ENCODE data around the gene SNURF. TPM values are rescaled to one million over a fixed set of nuclear protein-coding genes. Genes with fewer than 3 reads are reported as not detected.

SNURF gene
- total and polyA plus RNA-seq, 2 of the 4 experiments (the other 2 are of a cell fraction), result 6.5 to 8.1 TPM

GRCh38 chr15:24940236-24940635 lies 14.6 kb upstream of the SNURF start:
- Histone ChIP-seq H3K27me3 (ENCODE audit: control insufficient read depth, insufficient read depth, low read length) (no peaks in the 10 kb centered on the region), H3K14ac (replicated peaks; ENCODE audit: low read depth, low read length) (no peak overlapping the region), H4K8ac (ENCODE audit: low read depth in 2 of 2, low read length in 2 of 2) (no peak overlapping the region), H3K4ac (ENCODE audit: low read depth, low read length) (no peak overlapping the region), H3K36me3 (ENCODE audit: control insufficient read depth, insufficient read depth, low read length) (no peaks in the 10 kb centered on the region), H3K4me3 (ENCODE audit: insufficient read depth, low read depth, low read length) (no peak overlapping the region), H3K4me2 (ENCODE audit: low read depth, low read length) (no peak overlapping the region), H2AFZ (replicated peaks; ENCODE audit: low read length, poor library complexity) (no peak overlapping the region), H2AK9ac (replicated peaks; ENCODE audit: low read depth, low read length, poor library complexity) (no peak overlapping the region), H3K23ac (ENCODE audit: low read depth, low read length) (no peak overlapping the region), H3K56ac (ENCODE audit: extremely low read depth, insufficient read depth, low read length) (no peak overlapping the region), H4K20me1 (ENCODE audit: insufficient read depth, low read length) (no peaks in the 10 kb centered on the region), H3K4me1 (ENCODE audit: control insufficient read depth, insufficient read depth, low read length) (no peaks in the 10 kb centered on the region; the same call in 1 of the 2 replicates), H4K91ac (ENCODE audit: insufficient read depth, low read depth, low read length) (no peak overlapping the region), H3K79me1 (ENCODE audit: low read depth in 1 of 2, low read length in 2 of 2) (no peaks in the 10 kb centered on the region; a peak in 1 of 4 replicates), H2BK120ac (ENCODE audit: low read depth, low read length) (no peak overlapping the region), H3K9me3 (ENCODE audit: control insufficient read depth, insufficient read depth, low read length) (no peaks in the 10 kb centered on the region), H3K9me1 (ENCODE audit: insufficient read depth, low read length) (no peaks in the 10 kb centered on the region), H3K27ac (ENCODE audit: insufficient read depth, low read length) (no peak overlapping the region), H3K9ac (ENCODE audit: low read depth, low read length) (no peak overlapping the region), H3K18ac (ENCODE audit: low read depth, low read length) (no peak overlapping the region), H2BK15ac (ENCODE audit: low read depth, low read length) (no peak overlapping the region), H4K5ac (ENCODE audit: low read depth, low read length) (no peak overlapping the region), H2AK5ac (ENCODE audit: low read depth, low read length) (no peak overlapping the region), H2BK5ac (ENCODE audit: low read depth, low read length, poor library complexity, severe bottlenecking) (no peak overlapping the region), H2BK20ac (ENCODE audit: low read depth, low read length) (no peak overlapping the region)
- ATAC-seq (ENCODE audit: low read depth) (no peak), DNase-seq (no peak)
- dilution Hi-C loops (cut with HindIII; ENCODE audit: low sequenced_read_pairs, unreplicated experiment), result no loop called here
- in situ Hi-C loops (cut with MboI; ENCODE audit: low sequenced_read_pairs), result no loop called here
- CTCF ChIA-PET, result interaction anchor here (0.7 kb wide), 1 partner anchor 14 kb away, joined by 3 read pairs; no protein-coding TSS in a partner anchor
- no CpG with 5 or more reads among the region's 2 CpGs for WGBS, 2 experiments (ENCODE audit: extremely low coverage in 2 of 2, insufficient read length in 1 of 2)
- BruUV-seq (replicated peaks), result no TSS peak
- intact Hi-C loops (cut with micrococcal nuclease), result no loop called here
- TF ChIP-seq USF2 (IDR thresholded peaks at IDR 0.05; ENCODE audit: low read depth, low read length) (no peak), BHLHE40 (IDR thresholded peaks at IDR 0.05; ENCODE audit: low read depth, low read length) (no peak), RAD21 (IDR thresholded peaks at IDR 0.05; ENCODE audit: low read length) (no peak), RFX5 (IDR thresholded peaks at IDR 0.05; ENCODE audit: low read depth, low read length) (no peak), ELK1 (IDR thresholded peaks at IDR 0.05; ENCODE audit: borderline replicate concordance, low read depth, low read length) (no peak), MXI1 (IDR thresholded peaks at IDR 0.05; ENCODE audit: borderline replicate concordance, low read depth, low read length) (no peak)
- POLR2A ChIA-PET (ENCODE audit: unreplicated experiment), result no interaction called here
